Mesendoderm (in vitro differentiated cells): ENCODE results near the gene ABAT.

Source experiments
- DNase-seq: peaks from one replicate; pipeline ENCODE4 v3.0.0; 2013
- H2AK5ac ChIP-seq: 2 replicates; pipeline ENCODE4 v1.6.1; 2013; ENCODE audit warnings: low read length, inconsistent platforms
- H2BK120ac ChIP-seq: 2 replicates; pipeline ENCODE4 v1.6.1; 2013; ENCODE audit warnings: low read depth, mild to moderate bottlenecking, low read length, moderate library complexity, mixed read lengths
- H2BK15ac ChIP-seq: replicated peaks from 2 replicates; pipeline ENCODE4 v1.6.1; 2013; ENCODE audit warnings: low read depth, mild to moderate bottlenecking, moderate library complexity
- H2BK5ac ChIP-seq: 2 replicates; pipeline ENCODE4 v1.6.1; 2013; ENCODE audit warnings: low read length, inconsistent platforms
- H3K18ac ChIP-seq: 2 replicates; pipeline ENCODE4 v1.6.1; 2013; ENCODE audit warnings: mild to moderate bottlenecking, low read length, mixed read lengths
- H3K23ac ChIP-seq: one replicate; pipeline ENCODE4 v1.6.1; 2013; ENCODE audit warnings: low read length
- H3K27ac ChIP-seq: 2 replicates; pipeline ENCODE4 v1.5.1; 2013; ENCODE audit warnings: low read depth, mild to moderate bottlenecking, inconsistent platforms, low read length, moderate library complexity
- H3K27me3 ChIP-seq: 2 replicates; pipeline ENCODE4 v1.6.1; 2013; ENCODE audit warnings: low read length, control low read depth, mild to moderate bottlenecking, inconsistent platforms; ENCODE audit not compliant: insufficient read depth, poor library complexity
- H3K36me3 ChIP-seq: 2 replicates; pipeline ENCODE4 v1.6.1; 2013; ENCODE audit warnings: low read length, inconsistent platforms; ENCODE audit not compliant: control insufficient read depth, insufficient read depth
- H3K4ac ChIP-seq: one replicate; pipeline ENCODE4 v1.6.1; 2013; ENCODE audit warnings: low read depth, mild to moderate bottlenecking, low read length, moderate library complexity
- H3K4me1 ChIP-seq: 2 replicates; pipeline ENCODE4 v1.6.1; 2013; ENCODE audit warnings: low read depth, low read length, inconsistent platforms; ENCODE audit not compliant: control insufficient read depth
- H3K4me2 ChIP-seq: 2 replicates; pipeline ENCODE4 v1.6.1; 2013; ENCODE audit warnings: low read length
- H3K4me3 ChIP-seq: 2 replicates; pipeline ENCODE4 v1.5.1; 2013; ENCODE audit warnings: mild to moderate bottlenecking, low read length
- H3K56ac ChIP-seq: one replicate; pipeline ENCODE4 v1.6.1; 2013; ENCODE audit warnings: low read length
- H3K79me1 ChIP-seq: 2 replicates; pipeline ENCODE4 v1.6.1; 2013; ENCODE audit warnings: low read length, inconsistent platforms
- H3K79me2 ChIP-seq: 2 replicates; pipeline ENCODE4 v1.6.1; 2013; ENCODE audit warnings: mild to moderate bottlenecking, low read length; ENCODE audit not compliant: control insufficient read depth, insufficient read depth
- H3K9ac ChIP-seq: 2 replicates; pipeline ENCODE4 v1.6.1; 2013; ENCODE audit warnings: low read length, inconsistent platforms
- H4K5ac ChIP-seq: one replicate; pipeline ENCODE4 v1.6.1; 2013; ENCODE audit warnings: low read length
- H4K8ac ChIP-seq: one replicate; pipeline ENCODE4 v1.6.1; 2013; ENCODE audit warnings: low read depth, mild to moderate bottlenecking, control low read depth, low read length, moderate library complexity
- WGBS: extraction: QIAGEN DNeasy Blood & Tissue Kit; methylation state at CpG from one replicate; pipeline ENCODE4 v1.1.7; 2013; ENCODE audit warnings: low lambda C conversion rate, missing lambda C conversion rate; ENCODE audit not compliant: insufficient coverage; ENCODE audit errors: extremely low coverage; 5-methylcytosine and 5-hydroxymethylcytosine counted together

Gene ABAT

DNA sequence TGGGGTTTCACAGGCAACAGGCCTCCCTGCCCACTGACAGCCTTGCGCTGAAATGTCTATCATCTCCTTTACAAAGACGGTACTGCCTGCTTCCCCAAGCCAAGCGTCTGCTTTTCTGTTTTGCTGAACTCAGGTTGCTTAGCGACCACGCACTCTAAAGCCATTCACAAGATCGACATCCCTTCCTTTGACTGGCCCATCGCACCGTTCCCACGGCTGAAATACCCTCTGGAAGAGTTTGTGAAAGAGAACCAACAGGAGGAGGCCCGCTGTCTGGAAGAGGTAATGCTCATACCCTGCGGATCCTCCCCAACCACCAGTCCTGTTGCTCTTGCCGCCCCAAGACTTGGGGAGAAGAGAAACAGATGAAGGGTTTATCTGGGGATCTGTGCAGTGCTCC is 94.3 kb downstream of the ABAT start:
- WGBS, result no CpG with 5 or more reads among the region's 12 CpGs

DNA sequence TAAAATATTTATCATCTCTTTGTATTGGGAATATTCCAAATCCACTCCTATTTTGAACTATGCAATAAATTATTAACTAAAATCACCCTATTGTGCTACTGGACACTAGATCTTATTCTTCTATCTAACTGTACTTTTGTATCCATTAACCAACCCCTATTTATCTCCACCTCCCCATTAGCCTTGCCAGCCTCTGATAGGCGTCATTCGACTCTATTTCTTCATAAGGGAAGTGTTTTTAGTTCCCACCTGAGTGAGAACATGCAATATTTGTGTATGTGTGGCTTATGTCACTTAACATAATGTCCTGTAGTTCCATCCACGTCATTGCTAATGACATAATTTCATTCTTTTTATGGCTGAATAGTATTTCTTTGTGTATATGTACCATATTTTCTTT is 99.1 kb downstream of the ABAT start:
- Histone ChIP-seq H4K8ac (no peak overlapping the region), H3K56ac (no peak overlapping the region), H3K9ac (no peak overlapping the region), H3K79me2 (no peaks in the 10 kb centered on the region), H3K4ac (no peak overlapping the region), H3K36me3 (no peaks in the 10 kb centered on the region), H4K5ac (no peak overlapping the region), H3K18ac (no peak overlapping the region), H3K4me2 (no peak overlapping the region), H2BK5ac (no peak overlapping the region), H2BK120ac (no peak overlapping the region), H2AK5ac (no peak overlapping the region), H3K4me3 (no peak overlapping the region), H3K79me1 (no peaks in the 10 kb centered on the region), H3K27ac (no peak overlapping the region), H3K23ac (no peak overlapping the region), H3K27me3 (no peaks in the 10 kb centered on the region), H3K4me1 (no peaks in the 10 kb centered on the region), H2BK15ac (no peak overlapping the region)
- DNase-seq, result no peak
- WGBS, result no CpG with 5 or more reads among the region's 3 CpGs

More for the DNA sequence above, 94.3 kb downstream of the ABAT start:
- Histone ChIP-seq H3K4me1 (no peaks in the 10 kb centered on the region), H4K5ac (no peak overlapping the region), H2BK5ac (no peak overlapping the region), H3K36me3 (no peaks in the 10 kb centered on the region), H3K27ac (no peak overlapping the region), H3K79me2 (no peaks in the 10 kb centered on the region), H3K23ac (no peak overlapping the region), H2AK5ac (no peak overlapping the region), H4K8ac (no peak overlapping the region), H2BK15ac (no peak overlapping the region), H3K56ac (no peak overlapping the region), H3K9ac (no peak overlapping the region), H3K4me3 (no peak overlapping the region), H3K4ac (no peak overlapping the region), H3K79me1 (no peaks in the 10 kb centered on the region), H3K27me3 (no peaks in the 10 kb centered on the region), H2BK120ac (no peak overlapping the region), H3K4me2 (no peak overlapping the region), H3K18ac (no peak overlapping the region)
- DNase-seq, result peak; percentile 71

- Histone ChIP-seq H3K27ac (no peak overlapping the region), H2BK15ac (no peak overlapping the region), H3K36me3 (no peaks in the 10 kb centered on the region), H3K4me1 (no peaks in the 10 kb centered on the region), H3K4me3 (no peak overlapping the region), H3K56ac (no peak overlapping the region), H3K27me3 (no peaks in the 10 kb centered on the region), H3K23ac (no peak overlapping the region), H4K5ac (no peak overlapping the region), H3K9ac (no peak overlapping the region), H4K8ac (no peak overlapping the region), H2AK5ac (no peak overlapping the region), H3K4me2 (no peak overlapping the region), H2BK120ac (no peak overlapping the region), H3K18ac (no peak overlapping the region), H2BK5ac (no peak overlapping the region), H3K79me2 (no peaks in the 10 kb centered on the region), H3K79me1 (no peaks in the 10 kb centered on the region), H3K4ac (no peak overlapping the region)
- no CpG with 5 or more reads among the region's 11 CpGs for WGBS
- DNase-seq, result no peak
These were observed 99.8 kb downstream of the ABAT start for GRCh38 chr16:8774208-8774607.

DNA sequence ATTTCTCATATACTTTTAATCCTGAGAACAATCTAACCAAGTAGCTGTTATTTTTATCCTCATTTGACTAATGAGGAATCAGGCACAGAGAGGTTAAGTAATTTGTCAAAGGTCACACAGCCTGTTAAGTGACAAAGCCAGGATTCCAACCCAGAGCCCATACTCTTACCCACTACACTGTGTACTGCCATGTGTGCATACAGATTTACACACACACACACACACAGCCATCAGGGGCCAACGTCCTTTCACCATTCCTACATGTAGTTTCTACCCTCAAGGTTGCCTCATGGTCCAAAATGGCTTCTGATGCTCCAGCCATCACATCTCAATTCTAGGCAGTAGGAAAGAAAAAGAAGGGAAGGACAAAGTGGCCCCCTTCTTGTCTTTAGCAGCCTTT is 100.9 kb downstream of the ABAT start:
- WGBS, result no CpG with 5 or more reads among the region's 1 CpG
- Histone ChIP-seq H3K79me2 (no peaks in the 10 kb centered on the region), H4K5ac (no peak overlapping the region), H3K18ac (no peak overlapping the region), H3K4me1 (no peaks in the 10 kb centered on the region), H4K8ac (no peak overlapping the region), H2BK120ac (no peak overlapping the region), H3K36me3 (no peaks in the 10 kb centered on the region), H2AK5ac (no peak overlapping the region), H3K27ac (no peak overlapping the region), H3K9ac (no peak overlapping the region), H3K4ac (no peak overlapping the region), H3K56ac (no peak overlapping the region), H3K27me3 (no peaks in the 10 kb centered on the region), H2BK15ac (no peak overlapping the region), H3K4me2 (no peak overlapping the region), H3K79me1 (no peaks in the 10 kb centered on the region), H3K4me3 (no peak overlapping the region), H2BK5ac (no peak overlapping the region), H3K23ac (no peak overlapping the region)
- DNase-seq, result no peak

- Histone ChIP-seq H3K4me2 (no peak overlapping the region), H2BK15ac (no peak overlapping the region), H3K9ac (no peak overlapping the region), H3K56ac (no peak overlapping the region), H3K4me3 (no peak overlapping the region), H3K23ac (no peak overlapping the region), H3K4me1 (no peaks in the 10 kb centered on the region), H4K5ac (no peak overlapping the region), H2AK5ac (no peak overlapping the region), H2BK5ac (no peak overlapping the region), H3K79me2 (no peaks in the 10 kb centered on the region), H3K36me3 (no peaks in the 10 kb centered on the region), H3K4ac (no peak overlapping the region), H2BK120ac (no peak overlapping the region), H3K27me3 (no peaks in the 10 kb centered on the region), H4K8ac (no peak overlapping the region), H3K27ac (no peak overlapping the region), H3K79me1 (no peaks in the 10 kb centered on the region), H3K18ac (no peak overlapping the region)
- no CpG with 5 or more reads among the region's 12 CpGs for WGBS
- DNase-seq, result peak; percentile 55
These were observed 101.7 kb downstream of the ABAT start for GRCh38 chr16:8776129-8776584.

DNA sequence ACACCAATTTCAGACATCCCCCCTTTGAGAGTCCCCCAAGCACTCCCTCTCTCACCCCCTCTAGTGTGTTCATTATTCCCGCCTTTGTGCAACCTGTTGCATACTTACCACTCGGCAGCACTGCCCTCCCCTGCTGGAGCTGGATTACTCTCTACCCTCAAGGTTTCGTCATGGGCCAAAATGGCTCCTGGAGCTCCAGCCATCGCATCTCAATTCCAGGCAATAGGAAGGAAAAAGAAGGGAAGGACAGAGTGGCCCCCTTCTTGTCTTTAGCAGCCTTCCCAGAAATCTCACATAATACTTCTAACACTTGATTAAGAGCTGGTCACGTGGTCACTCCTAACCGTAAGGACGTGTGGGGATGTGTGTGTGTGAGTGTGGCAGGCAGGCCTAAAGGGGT is 102.8 kb downstream of the ABAT start:
- Histone ChIP-seq H3K4me3 (no peak overlapping the region), H4K8ac (no peak overlapping the region), H3K56ac (no peak overlapping the region), H3K4me1 (no peaks in the 10 kb centered on the region), H2BK120ac (no peak overlapping the region), H4K5ac (no peak overlapping the region), H3K27me3 (no peaks in the 10 kb centered on the region), H3K4me2 (no peak overlapping the region), H3K9ac (no peak overlapping the region), H2BK5ac (no peak overlapping the region), H3K36me3 (no peaks in the 10 kb centered on the region), H3K18ac (no peak overlapping the region), H3K79me2 (no peaks in the 10 kb centered on the region), H3K4ac (no peak overlapping the region), H2AK5ac (no peak overlapping the region), H3K27ac (no peak overlapping the region), H3K23ac (no peak overlapping the region), H3K79me1 (no peaks in the 10 kb centered on the region), H2BK15ac (no peak overlapping the region)
- no CpG with 5 or more reads among the region's 7 CpGs for whole genome bisulfite sequencing
- DNase-seq, result no peak
